Measurements from ENCODE around the gene ABHD8. TPM values are rescaled to one million over a fixed set of nuclear protein-coding genes. Genes with fewer than 3 reads are reported as not detected.

ABHD8 gene
- total and polyA plus RNA-seq, 2 of the 13 experiments (the other 11 are each of a cell fraction or from before 2014, with no cell fraction given), result 6.3 to 7.2 TPM

DNA sequence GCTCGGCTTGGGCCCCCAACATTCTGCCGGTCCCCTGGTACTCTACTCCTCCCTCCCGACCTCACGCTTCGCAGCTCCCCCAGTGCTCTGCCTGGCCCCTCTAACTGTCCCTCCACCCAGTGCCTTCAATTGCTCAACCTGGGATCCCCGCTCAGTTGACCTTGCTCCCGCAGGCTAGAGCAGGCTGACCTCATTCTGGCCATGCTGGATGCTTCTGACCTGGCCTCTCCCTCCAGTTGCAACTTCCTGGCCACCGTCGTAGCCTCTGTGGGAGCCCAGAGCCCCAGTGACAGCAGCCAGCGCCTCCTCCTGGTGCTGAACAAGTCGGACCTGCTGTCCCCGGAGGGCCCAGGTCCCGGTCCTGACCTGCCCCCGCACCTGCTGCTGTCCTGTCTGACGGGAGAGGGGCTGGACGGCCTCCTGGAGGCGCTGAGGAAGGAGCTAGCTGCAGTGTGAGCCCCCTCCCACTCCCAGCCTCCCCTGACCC is 37.7 kb upstream of the ABHD8 start (continued):
- TF ChIP-seq ZNF574 (CRISPR knock-in tag; IDR thresholded peaks at IDR 0.05) (peak; percentile 75), HNRNPUL1 (IDR thresholded peaks at IDR 0.05; ENCODE audit: low read depth, low read length) (no peak), ZNF160 (CRISPR knock-in tag; IDR thresholded peaks at IDR 0.05) (no peak), ZNF281 (CRISPR knock-in tag; IDR thresholded peaks at IDR 0.05; ENCODE audit: borderline replicate concordance) (peak; percentile 46; the same call in 1 of the 2 replicates), ZNF639 (CRISPR knock-in tag; conservative IDR thresholded peaks at IDR 0.05) (no peak), MTA1 (CRISPR knock-in tag; IDR thresholded peaks at IDR 0.05; ENCODE audit: borderline replicate concordance) (peak; percentile 76; the same call in 1 of the 2 replicates), MED1 (CRISPR knock-in tag; IDR thresholded peaks at IDR 0.05) (peak; percentile 65), ZNF138 (CRISPR knock-in tag; IDR thresholded peaks at IDR 0.05; ENCODE audit: low read depth) (no peak), ZNF609 (CRISPR knock-in tag; IDR thresholded peaks at IDR 0.05; ENCODE audit: borderline replicate concordance) (peak; percentile 52; the same call in 1 of the 2 replicates), TMF1 (CRISPR knock-in tag; IDR thresholded peaks at IDR 0.05; ENCODE audit: low read depth) (no peak), ZFP36L2 (CRISPR knock-in tag; IDR thresholded peaks at IDR 0.05) (no peak)
- TF ChIP-seq, protein P1, sequence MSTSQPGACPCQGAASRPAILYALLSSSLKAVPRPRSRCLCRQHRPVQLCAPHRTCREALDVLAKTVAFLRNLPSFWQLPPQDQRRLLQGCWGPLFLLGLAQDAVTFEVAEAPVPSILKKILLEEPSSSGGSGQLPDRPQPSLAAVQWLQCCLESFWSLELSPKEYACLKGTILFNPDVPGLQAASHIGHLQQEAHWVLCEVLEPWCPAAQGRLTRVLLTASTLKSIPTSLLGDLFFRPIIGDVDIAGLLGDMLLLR (CRISPR knock-in tag; IDR thresholded peaks at IDR 0.05), result no peak
- TF ChIP-seq, protein P2, sequence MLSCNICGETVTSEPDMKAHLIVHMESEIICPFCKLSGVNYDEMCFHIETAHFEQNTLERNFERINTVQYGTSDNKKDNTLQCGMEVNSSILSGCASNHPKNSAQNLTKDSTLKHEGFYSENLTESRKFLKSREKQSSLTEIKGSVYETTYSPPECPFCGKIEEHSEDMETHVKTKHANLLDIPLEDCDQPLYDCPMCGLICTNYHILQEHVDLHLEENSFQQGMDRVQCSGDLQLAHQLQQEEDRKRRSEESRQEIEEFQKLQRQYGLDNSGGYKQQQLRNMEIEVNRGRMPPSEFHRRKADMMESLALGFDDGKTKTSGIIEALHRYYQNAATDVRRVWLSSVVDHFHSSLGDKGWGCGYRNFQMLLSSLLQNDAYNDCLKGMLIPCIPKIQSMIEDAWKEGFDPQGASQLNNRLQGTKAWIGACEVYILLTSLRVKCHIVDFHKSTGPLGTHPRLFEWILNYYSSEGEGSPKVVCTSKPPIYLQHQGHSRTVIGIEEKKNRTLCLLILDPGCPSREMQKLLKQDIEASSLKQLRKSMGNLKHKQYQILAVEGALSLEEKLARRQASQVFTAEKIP (CRISPR knock-in tag; IDR thresholded peaks at IDR 0.05; ENCODE audit: borderline replicate concordance), result no peak
- TF ChIP-seq, protein P3, sequence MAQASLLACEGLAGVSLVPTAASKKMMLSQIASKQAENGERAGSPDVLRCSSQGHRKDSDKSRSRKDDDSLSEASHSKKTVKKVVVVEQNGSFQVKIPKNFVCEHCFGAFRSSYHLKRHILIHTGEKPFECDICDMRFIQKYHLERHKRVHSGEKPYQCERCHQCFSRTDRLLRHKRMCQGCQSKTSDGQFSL (CRISPR knock-in tag; IDR thresholded peaks at IDR 0.05), result 0 out of 2 replicates have a peak, but pooled peaks have one; percentile 22
